Stomach (tissue), 9 donors: ENCODE measurements around the gene FTSJ3. TPM values are rescaled to one million over a fixed set of nuclear protein-coding genes. Genes with fewer than 3 reads are reported as not detected.
A peak's percentile ranks its signal among the peaks of the same experiment; 100 is the strongest.

Source experiments
- DNase-seq, 2 donors: peaks; one replicate each; pipeline versions ENCODE4 v3.0.0 to v3.0.0-alpha.2; 2013 to 2019
- H3K27ac ChIP-seq, 5 donors: fragments of 200-600 bp in 4 of 5; sonication (generic) in 4 of 5; one replicate each; pipeline ENCODE4 v1.5.1; 2013 to 2019; ENCODE audit warnings: mild to moderate bottlenecking in 1 of 5, moderate library complexity in 1 of 5
- H3K27me3 ChIP-seq, 3 donors: fragments of 200-600 bp; sonication (generic); one replicate each; pipeline ENCODE4 v1.5.1; 2017 to 2019; ENCODE audit warnings: mixed run types in 1 of 3
- H3K36me3 ChIP-seq, 4 donors: fragments of 200-600 bp; sonication (generic); 1 replicate in 3 of 4; 2 replicates in 1 of 4; pipeline ENCODE4 v1.5.1; 2016 to 2019
- H3K4me1 ChIP-seq, 4 donors: fragments of 200-600 bp; sonication (generic); one replicate each; pipeline ENCODE4 v1.5.1; 2016 to 2019
- H3K4me3 ChIP-seq, 4 donors: fragments of 200-600 bp; sonication (generic) in 3 of 4; one replicate each; pipeline ENCODE4 v1.5.1; 2016 to 2019; ENCODE audit warnings: mild to moderate bottlenecking in 1 of 4
- H3K9me3 ChIP-seq, 4 donors: fragments of 200-600 bp; sonication (generic); one replicate each; pipeline ENCODE4 v1.5.1; 2016 to 2019
- EP300 ChIP-seq: sonication (generic); formaldehyde crosslinking; IDR thresholded peaks from one replicate; pipeline ENCODE4 v1.6.1; 2017; ENCODE audit warnings: antibody characterized with exemption
- POLR2A ChIP-seq, 4 donors: fragments of 450-650 bp; IDR thresholded peaks; one replicate each; pipeline ENCODE4 v1.6.1; 2016; ENCODE audit warnings: antibody characterized with exemption in 4 of 4, control low read depth in 2 of 4, mild to moderate bottlenecking in 1 of 4, moderate library complexity in 1 of 4
- POLR2AphosphoS5 ChIP-seq, 3 donors: sonication (generic); formaldehyde crosslinking; IDR thresholded peaks; one replicate each; pipeline ENCODE4 v1.6.1; 2016; ENCODE audit warnings: antibody characterized with exemption in 3 of 3
- WGBS, 5 donors: extraction: QIAGEN DNeasy Blood & Tissue Kit in 3 of 5; methylation state at CpG; one replicate each; pipeline versions ENCODE4 v1.1.5 to v1.1.7; 2013 to 2018; 5-methylcytosine and 5-hydroxymethylcytosine counted together
- intact Hi-C: fragments of 100-400 bp; cut with DNase I; formaldehyde crosslinking; loops from one replicate; pipeline ENCODE4 v1.15.1; 2023; ENCODE audit warnings: low total_unique reads
- polyA plus RNA-seq, 3 donors: library from polyadenylated mRNA; stranded (reverse); fragments of 200-250 nt; gene quantifications; one replicate each; pipeline ENCODE4 v1.2.3, GENCODE V29; 2013
- total RNA-seq, 5 donors: library from RNA; depleted of rRNA; stranded (reverse); fragments of >200 nt; gene quantifications; one replicate each; pipeline versions ENCODE4 v1.1.0 to v1.2.3, GENCODE V29; 2014 to 2016
- TF ChIP-seq, protein P1 (sequence below), 7 experiments: fragments of 450-650 bp in 4 of 7; fragments of 200-600 bp in 3 of 7; sonication (generic) in 3 of 7; IDR thresholded peaks; one replicate each; pipeline ENCODE4 v1.5.1; 2016 to 2019; ENCODE audit warnings: antibody characterized with exemption in 7 of 7, control low read depth in 2 of 7, mild to moderate bottlenecking in 1 of 7
- donor health status: healthy with polysubstance abuse.
- donor health status: Bipolar disorder and iron deficiency.
- donor health status: healthy.

FTSJ3 gene
- total and polyA plus RNA-seq, 8 donors: 3.5 to 54.0 (median 16.6) TPM

DNA sequence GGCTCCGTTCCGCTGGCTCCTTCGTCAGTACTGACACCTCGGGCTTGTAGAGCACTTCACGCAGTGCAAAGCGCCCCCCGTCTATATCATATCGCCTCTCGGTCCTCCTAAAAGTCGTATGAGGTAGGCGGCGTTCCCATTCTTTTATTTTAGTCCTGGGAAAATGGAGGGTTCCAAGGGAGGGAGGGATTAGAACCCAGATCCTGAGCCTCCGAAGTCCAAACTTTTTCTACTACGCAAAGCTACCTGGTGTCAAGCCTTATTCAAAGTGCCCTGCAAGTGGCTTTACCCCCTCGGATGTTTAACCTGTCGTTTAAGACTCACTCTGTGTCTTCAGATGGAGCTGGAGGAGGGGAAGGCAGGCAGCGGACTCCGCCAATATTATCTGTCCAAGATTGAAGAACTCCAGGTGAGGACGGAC lies 348 bp upstream of the FTSJ3 start:
- peaks cover 27 to 41% (median 37%) of the 10 kb centered on the region in 4 donors for H3K4me1 ChIP-seq
- H3K27ac ChIP-seq: peak overlapping the region; percentile 87 to 95 (median 94)
- H3K36me3 ChIP-seq: peaks cover 66 to 71% (median 69%) of the 10 kb centered on the region in 4 donors
- TF ChIP-seq, protein P1, sequence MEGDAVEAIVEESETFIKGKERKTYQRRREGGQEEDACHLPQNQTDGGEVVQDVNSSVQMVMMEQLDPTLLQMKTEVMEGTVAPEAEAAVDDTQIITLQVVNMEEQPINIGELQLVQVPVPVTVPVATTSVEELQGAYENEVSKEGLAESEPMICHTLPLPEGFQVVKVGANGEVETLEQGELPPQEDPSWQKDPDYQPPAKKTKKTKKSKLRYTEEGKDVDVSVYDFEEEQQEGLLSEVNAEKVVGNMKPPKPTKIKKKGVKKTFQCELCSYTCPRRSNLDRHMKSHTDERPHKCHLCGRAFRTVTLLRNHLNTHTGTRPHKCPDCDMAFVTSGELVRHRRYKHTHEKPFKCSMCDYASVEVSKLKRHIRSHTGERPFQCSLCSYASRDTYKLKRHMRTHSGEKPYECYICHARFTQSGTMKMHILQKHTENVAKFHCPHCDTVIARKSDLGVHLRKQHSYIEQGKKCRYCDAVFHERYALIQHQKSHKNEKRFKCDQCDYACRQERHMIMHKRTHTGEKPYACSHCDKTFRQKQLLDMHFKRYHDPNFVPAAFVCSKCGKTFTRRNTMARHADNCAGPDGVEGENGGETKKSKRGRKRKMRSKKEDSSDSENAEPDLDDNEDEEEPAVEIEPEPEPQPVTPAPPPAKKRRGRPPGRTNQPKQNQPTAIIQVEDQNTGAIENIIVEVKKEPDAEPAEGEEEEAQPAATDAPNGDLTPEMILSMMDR (IDR thresholded peaks at IDR 0.05): no peak
- WGBS, 5 donors: 1 to 2% (median 1%) methylated on average over 13 to 19 of the region's 19 CpGs
- DNase-seq: no peak
- H3K4me3 ChIP-seq: peak overlapping the region; percentile 73 to 82 (median 78)
- no peaks in the 10 kb centered on the region for H3K27me3 ChIP-seq
- H3K9me3 ChIP-seq: no peaks in the 10 kb centered on the region
- intact Hi-C loops: no loop called here

DNA sequence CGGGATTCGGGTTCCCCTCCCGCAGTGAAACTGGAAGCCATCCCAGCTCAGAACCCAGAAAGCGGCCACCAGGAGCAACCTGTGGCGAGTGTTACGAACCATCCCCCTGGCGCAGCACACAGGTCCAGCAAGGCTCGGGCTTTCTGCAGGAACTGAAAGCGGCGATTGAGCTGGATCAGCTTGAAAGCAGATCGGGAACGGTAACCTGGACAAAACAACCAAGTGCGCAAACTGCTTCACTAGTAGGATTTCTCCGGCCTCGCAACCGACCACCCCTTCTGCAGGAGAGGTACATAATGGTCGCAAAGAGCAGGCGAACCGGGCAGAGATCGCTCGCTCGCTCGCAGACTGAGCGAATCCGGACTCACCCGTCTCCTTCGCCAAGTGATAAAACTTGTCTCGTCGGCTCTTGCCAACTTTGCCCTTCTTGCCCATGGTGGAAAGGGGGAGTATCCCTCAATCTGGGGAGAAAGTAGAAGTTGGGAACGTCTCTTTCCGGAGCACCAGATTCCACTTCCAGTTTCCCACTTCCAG lies 928 bp downstream of the FTSJ3 start:
- WGBS, 5 donors: 0 to 2% (median 0%) methylated on average over 30 to 31 of the region's 31 CpGs
- no peak for DNase-seq
- Histone ChIP-seq H3K27ac (peak overlapping the region; percentile 87 to 95 (median 94)), H3K27me3 (no peaks in the 10 kb centered on the region), H3K4me1 (peaks cover 27 to 41% (median 37%) of the 10 kb centered on the region in 4 donors), H3K9me3 (no peaks in the 10 kb centered on the region), H3K36me3 (peaks cover 66 to 71% (median 69%) of the 10 kb centered on the region in 4 donors), H3K4me3 (peak overlapping the region; percentile 73 to 82 (median 78))
- TF ChIP-seq, protein P1 (IDR thresholded peaks at IDR 0.05): no peak
- TF ChIP-seq POLR2AphosphoS5 (IDR thresholded peaks at IDR 0.05): no peak
- no peak for TF ChIP-seq POLR2A (IDR thresholded peaks at IDR 0.05)
- no peak for TF ChIP-seq EP300
- intact Hi-C loops: no loop called here

DNA sequence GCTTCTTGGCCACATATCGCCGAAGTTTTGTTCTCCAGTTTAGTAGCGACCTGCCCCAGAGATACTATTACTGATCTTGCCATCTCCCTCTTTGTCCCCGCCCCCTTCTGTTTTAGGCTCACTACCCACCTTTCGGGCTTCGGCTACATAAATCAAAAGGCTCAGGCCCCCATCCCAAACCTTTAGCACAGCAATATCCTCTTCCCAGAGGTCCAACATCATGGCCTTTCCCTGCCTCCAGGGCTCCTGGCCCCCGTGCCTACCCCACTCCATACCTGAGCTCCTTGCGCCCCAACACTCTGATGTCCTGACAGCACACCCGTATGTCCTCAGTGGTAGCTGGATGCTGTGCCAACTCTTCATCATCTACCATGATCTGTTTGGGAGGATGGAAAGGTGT lies 3.1 kb downstream of the FTSJ3 start:
- intact Hi-C loops: no loop called here
- no peaks in the 10 kb centered on the region for H3K9me3 ChIP-seq
- H3K27ac ChIP-seq: peak overlapping the region in 1 of 5 donors; percentile 21
- H3K36me3 ChIP-seq: peaks cover 66 to 71% (median 69%) of the 10 kb centered on the region in 4 donors
- WGBS, 5 donors: 90 to 97% (median 94%) methylated on average over 9 of the region's 9 CpGs
- H3K4me3 ChIP-seq: no peak overlapping the region
- DNase-seq: no peak
- no peaks in the 10 kb centered on the region for H3K27me3 ChIP-seq
- H3K4me1 ChIP-seq: peaks cover 29 to 38% (median 35%) of the 10 kb centered on the region in 4 donors
- TF ChIP-seq EP300 (no peak), POLR2A (IDR thresholded peaks at IDR 0.05) (no peak), POLR2AphosphoS5 (IDR thresholded peaks at IDR 0.05) (no peak)
- TF ChIP-seq, protein P1 (IDR thresholded peaks at IDR 0.05): no peak

DNA sequence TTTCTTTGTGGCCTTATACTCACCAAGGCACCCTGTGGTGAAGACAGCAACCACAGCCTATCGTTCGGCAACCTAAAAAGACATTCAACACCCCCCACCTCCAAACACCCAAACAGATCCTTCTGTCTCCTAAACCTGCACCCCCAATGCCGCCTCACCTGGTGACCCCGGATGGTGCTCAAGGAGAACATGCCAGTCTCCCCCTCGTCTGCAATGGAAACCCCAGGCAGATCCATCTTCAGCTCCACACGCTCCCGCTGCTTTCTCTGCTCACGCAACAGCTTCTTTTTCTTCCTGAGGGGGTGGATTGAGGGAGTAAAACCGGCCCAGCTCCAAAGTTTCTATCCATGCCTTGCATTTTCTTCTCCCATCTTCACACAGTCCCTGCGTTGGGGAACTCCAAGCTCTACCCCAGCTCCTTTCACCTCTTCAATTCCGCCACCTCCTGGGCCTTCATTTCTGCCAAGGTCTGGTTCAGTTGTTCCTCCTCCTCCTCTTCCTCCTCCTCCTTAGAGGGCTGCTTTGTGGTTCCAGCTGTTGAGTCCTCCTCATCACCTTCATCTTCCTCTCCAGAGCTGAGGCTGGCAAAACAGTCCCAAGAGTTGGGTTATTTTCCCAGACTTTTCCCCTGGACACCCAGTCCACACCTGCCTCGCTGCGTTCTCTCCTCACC lies 3.7 kb downstream of the FTSJ3 start:
- 88 to 94% (median 90%) methylated on average over 13 of the region's 13 CpGs for WGBS, 5 donors
- intact Hi-C loops: no loop called here
- Histone ChIP-seq H3K36me3 (peaks cover 66 to 71% (median 69%) of the 10 kb centered on the region in 4 donors), H3K27ac (peak overlapping the region in 1 of 5 donors; percentile 21), H3K4me1 (peaks cover 24 to 38% (median 31%) of the 10 kb centered on the region in 4 donors), H3K9me3 (no peaks in the 10 kb centered on the region), H3K27me3 (no peaks in the 10 kb centered on the region), H3K4me3 (no peak overlapping the region)
- TF ChIP-seq POLR2AphosphoS5 (IDR thresholded peaks at IDR 0.05) (no peak), EP300 (no peak), POLR2A (IDR thresholded peaks at IDR 0.05) (no peak)
- TF ChIP-seq, protein P1 (IDR thresholded peaks at IDR 0.05): no peak
- DNase-seq: no peak
